Suprapubic skin (tissue), 4 donors: ENCODE data around the gene SETD3.

Experiments used
- CTCF ChIP-seq, 2 donors: fragments of 200-600 bp in 1 of 2; fragments of 450-650 bp in 1 of 2; sonication (generic) in 1 of 2; IDR thresholded peaks; one replicate each; pipeline ENCODE4 v1.5.1; 2016 to 2019; ENCODE audit warnings: antibody characterized with exemption in 2 of 2, mild to moderate bottlenecking in 1 of 2, moderate library complexity in 1 of 2
- POLR2A ChIP-seq, 2 donors: fragments of 450-650 bp; IDR thresholded peaks; one replicate each; pipeline ENCODE4 v1.6.1; 2017; ENCODE audit warnings: antibody characterized with exemption in 2 of 2, mild to moderate bottlenecking in 2 of 2, moderate library complexity in 2 of 2
- POLR2AphosphoS5 ChIP-seq, 3 donors: sonication (generic); formaldehyde crosslinking; IDR thresholded peaks; one replicate each; pipeline ENCODE4 v1.6.1; 2017; ENCODE audit warnings: antibody characterized with exemption in 3 of 3

DNA sequence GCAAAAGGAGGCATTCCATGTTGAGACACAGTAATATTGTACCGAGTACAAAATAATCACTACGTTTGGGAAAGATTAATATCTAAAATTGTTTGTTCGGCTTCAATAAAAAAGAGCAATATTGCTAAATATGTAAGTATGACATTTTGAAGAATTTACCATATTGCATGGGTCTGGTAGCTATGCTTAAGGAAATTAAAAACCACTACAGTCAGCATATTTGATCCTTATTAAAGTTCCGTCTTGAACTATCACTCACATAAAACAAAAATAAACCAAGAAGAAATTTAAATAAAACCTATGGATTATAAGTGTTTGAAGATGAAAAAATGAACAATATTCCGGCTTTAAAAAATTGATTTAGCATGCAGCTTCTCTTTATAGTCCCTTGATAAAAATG is 63.8 kb downstream of the SETD3 start:
- no peak for TF ChIP-seq POLR2A (IDR thresholded peaks at IDR 0.05)
- TF ChIP-seq POLR2AphosphoS5 (IDR thresholded peaks at IDR 0.05): no peak
- TF ChIP-seq CTCF (IDR thresholded peaks at IDR 0.05): no peak
